ENCODE data around the gene PANK2. TPM values are rescaled to one million over a fixed set of nuclear protein-coding genes. Genes with fewer than 3 reads are reported as not detected.
A peak's percentile ranks its signal among the peaks of the same experiment; 100 is the strongest.

Gene PANK2
- total and polyA plus RNA-seq, 4 donors = 21.4 to 53.2 (median 45.5) TPM

DNA sequence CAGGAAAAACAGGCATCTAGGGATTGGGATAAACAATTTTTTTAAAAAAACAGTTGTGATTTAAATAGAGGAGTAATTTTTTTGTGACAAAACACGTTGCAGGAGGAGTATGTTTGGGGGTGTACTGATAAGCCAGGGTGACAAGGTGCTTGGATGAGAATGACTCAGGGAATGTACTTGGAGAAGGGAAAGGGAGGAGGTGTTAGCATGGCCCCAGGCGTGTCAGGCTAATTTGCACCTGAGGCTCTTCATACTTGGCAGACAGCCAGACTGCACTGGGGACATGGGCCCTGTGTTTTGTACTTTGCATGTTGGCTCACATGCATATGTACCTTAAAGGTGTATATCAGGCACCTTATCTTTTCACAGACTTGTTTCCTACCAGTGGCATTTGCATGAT, 22.8 kb downstream of the PANK2 start:
- DNase-seq = no peak
- peaks cover 0 to 7% of the 10 kb centered on the region in 2 donors for H3K4me1 ChIP-seq (ENCODE audit: control insufficient read depth in 1 of 2, insufficient read depth in 2 of 2, low read length in 2 of 2)
- no peaks in the 10 kb centered on the region for H3K9me3 ChIP-seq (ENCODE audit: control insufficient read depth, low read length)
- no peak overlapping the region for H3K4me3 ChIP-seq (ENCODE audit: low read length in 2 of 2)
- intact Hi-C loops (cut with DNase I) = no loop called here
- no peak for ATAC-seq (ENCODE audit: low FRiP score)
- H3K27ac ChIP-seq (ENCODE audit: low read depth in 1 of 2, low read length in 2 of 2) = no peak overlapping the region
- H3K27me3 ChIP-seq (ENCODE audit: control insufficient read depth in 1 of 2, insufficient read depth in 2 of 2, low read length in 1 of 2) = no peaks in the 10 kb centered on the region
- 68 to 71% methylated on average over 2 of the region's 2 CpGs for WGBS, 2 donors
- H3K36me3 ChIP-seq (ENCODE audit: control insufficient read depth in 1 of 2, insufficient read depth in 2 of 2, low read length in 1 of 2) = peaks cover 2 to 3% of the 10 kb centered on the region in 2 donors

GRCh38 chr20:3914446-3914845, 25.3 kb downstream of the PANK2 start:
- H3K4me3 ChIP-seq (ENCODE audit: low read length in 2 of 2) = no peak overlapping the region
- H3K4me1 ChIP-seq (ENCODE audit: control insufficient read depth in 1 of 2, insufficient read depth in 2 of 2, low read length in 2 of 2) = no peaks in the 10 kb centered on the region
- H3K27ac ChIP-seq (ENCODE audit: low read depth in 1 of 2, low read length in 2 of 2) = no peak overlapping the region
- intact Hi-C loops (cut with DNase I) = no loop called here
- DNase-seq (peak in 1 of 2 donors; percentile 22), ATAC-seq (ENCODE audit: low FRiP score) (no peak)
- H3K9me3 ChIP-seq (ENCODE audit: control insufficient read depth, low read length) = no peaks in the 10 kb centered on the region
- WGBS, 2 donors = 94 to 95% methylated on average over 2 of the region's 2 CpGs
- H3K36me3 ChIP-seq (ENCODE audit: control insufficient read depth in 1 of 2, insufficient read depth in 2 of 2, low read length in 1 of 2) = peaks cover 0 to 3% of the 10 kb centered on the region in 2 donors
- no peaks in the 10 kb centered on the region for H3K27me3 ChIP-seq (ENCODE audit: control insufficient read depth in 1 of 2, insufficient read depth in 2 of 2, low read length in 1 of 2)

DNA sequence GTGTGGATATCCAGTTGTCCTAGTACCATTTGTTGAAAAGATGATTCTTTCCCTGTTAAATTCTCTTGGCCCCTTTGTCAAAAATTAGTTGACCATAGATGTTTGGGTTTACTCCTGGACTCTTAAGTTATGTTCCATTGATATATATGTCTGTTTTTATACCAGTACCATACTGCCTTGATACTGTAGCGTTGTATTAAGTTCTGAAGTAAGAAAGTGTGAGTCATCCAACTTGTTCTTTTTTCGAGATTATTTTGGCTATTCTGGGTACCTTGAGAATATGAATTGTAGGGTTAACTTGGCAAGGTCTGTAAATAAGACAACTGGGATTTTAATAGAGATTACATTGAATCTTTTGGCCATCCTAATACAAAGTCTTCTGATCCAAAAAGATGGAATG, 26.5 kb downstream of the PANK2 start:
- peaks cover 0 to 3% of the 10 kb centered on the region in 2 donors for H3K36me3 ChIP-seq (ENCODE audit: control insufficient read depth in 1 of 2, insufficient read depth in 2 of 2, low read length in 1 of 2)
- intact Hi-C loops (cut with DNase I) = no loop called here
- ATAC-seq (ENCODE audit: low FRiP score) = no peak

DNA sequence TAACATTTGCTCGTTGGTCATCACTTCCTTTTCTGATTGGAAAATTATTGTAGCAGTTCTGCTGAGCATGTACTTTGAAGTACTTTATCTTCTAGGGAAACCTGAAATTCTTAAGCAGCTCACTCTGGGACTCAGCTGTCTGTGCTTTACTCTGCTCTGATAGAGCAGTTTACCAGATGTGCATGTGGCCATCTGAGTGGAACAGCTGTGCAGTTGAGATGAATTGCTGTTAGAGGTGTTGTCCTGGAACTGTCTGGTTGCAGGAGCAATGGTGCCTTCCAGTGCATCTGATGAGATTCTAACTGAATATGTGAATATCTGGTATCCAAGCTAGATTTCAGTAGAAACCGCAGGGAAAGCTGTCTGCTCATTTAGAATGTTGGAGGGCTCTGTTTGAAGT, 27.2 kb downstream of the PANK2 start:
- intact Hi-C loops (cut with DNase I) = no loop called here
- no peak overlapping the region for H3K27ac ChIP-seq (ENCODE audit: low read depth in 1 of 2, low read length in 2 of 2)
- no peaks in the 10 kb centered on the region for H3K27me3 ChIP-seq (ENCODE audit: control insufficient read depth in 1 of 2, insufficient read depth in 2 of 2, low read length in 1 of 2)
- no peaks in the 10 kb centered on the region for H3K4me1 ChIP-seq (ENCODE audit: control insufficient read depth in 1 of 2, insufficient read depth in 2 of 2, low read length in 2 of 2)
- 62 to 68% methylated on average over 2 of the region's 2 CpGs for WGBS, 2 donors
- H3K36me3 ChIP-seq (ENCODE audit: control insufficient read depth in 1 of 2, insufficient read depth in 2 of 2, low read length in 1 of 2) = peaks cover 0 to 3% of the 10 kb centered on the region in 2 donors
- no peaks in the 10 kb centered on the region for H3K9me3 ChIP-seq (ENCODE audit: control insufficient read depth, low read length)
- ATAC-seq (ENCODE audit: low FRiP score) (no peak), DNase-seq (no peak)
- H3K4me3 ChIP-seq (ENCODE audit: low read length in 2 of 2) = no peak overlapping the region

More for the DNA sequence above, 26.5 kb downstream of the PANK2 start:
- Histone ChIP-seq H3K27ac (ENCODE audit: low read depth in 1 of 2, low read length in 2 of 2) (no peak overlapping the region), H3K9me3 (ENCODE audit: control insufficient read depth, low read length) (no peaks in the 10 kb centered on the region), H3K4me1 (ENCODE audit: control insufficient read depth in 1 of 2, insufficient read depth in 2 of 2, low read length in 2 of 2) (no peaks in the 10 kb centered on the region), H3K4me3 (ENCODE audit: low read length in 2 of 2) (no peak overlapping the region), H3K27me3 (ENCODE audit: control insufficient read depth in 1 of 2, insufficient read depth in 2 of 2, low read length in 1 of 2) (no peaks in the 10 kb centered on the region)
- DNase-seq = no peak
- WGBS, 2 donors = 13 to 27% methylated on average over 2 of the region's 2 CpGs

GRCh38 chr20:3919352-3919751, 30.2 kb downstream of the PANK2 start:
- intact Hi-C loops (cut with DNase I) = no loop called here
- H3K36me3 ChIP-seq (ENCODE audit: control insufficient read depth in 1 of 2, insufficient read depth in 2 of 2, low read length in 1 of 2) = no peaks in the 10 kb centered on the region
- WGBS, 2 donors = 44 to 47% methylated on average over 1 of the region's 1 CpG
- DNase-seq (no peak), ATAC-seq (ENCODE audit: low FRiP score) (no peak)
- no peaks in the 10 kb centered on the region for H3K9me3 ChIP-seq (ENCODE audit: control insufficient read depth, low read length)
- H3K27ac ChIP-seq (ENCODE audit: low read depth in 1 of 2, low read length in 2 of 2) = no peak overlapping the region
- H3K4me1 ChIP-seq (ENCODE audit: control insufficient read depth in 1 of 2, insufficient read depth in 2 of 2, low read length in 2 of 2) = no peaks in the 10 kb centered on the region
- no peak overlapping the region for H3K4me3 ChIP-seq (ENCODE audit: low read length in 2 of 2)
- no peaks in the 10 kb centered on the region for H3K27me3 ChIP-seq (ENCODE audit: control insufficient read depth in 1 of 2, insufficient read depth in 2 of 2, low read length in 1 of 2)

- intact Hi-C loops (cut with DNase I) = no loop called here
- Histone ChIP-seq H3K27me3 (ENCODE audit: control insufficient read depth in 1 of 2, insufficient read depth in 2 of 2, low read length in 1 of 2) (no peaks in the 10 kb centered on the region), H3K36me3 (ENCODE audit: control insufficient read depth in 1 of 2, insufficient read depth in 2 of 2, low read length in 1 of 2) (peaks cover 0 to 2% of the 10 kb centered on the region in 2 donors), H3K4me1 (ENCODE audit: control insufficient read depth in 1 of 2, insufficient read depth in 2 of 2, low read length in 2 of 2) (no peaks in the 10 kb centered on the region), H3K4me3 (ENCODE audit: low read length in 2 of 2) (no peak overlapping the region), H3K27ac (ENCODE audit: low read depth in 1 of 2, low read length in 2 of 2) (no peak overlapping the region), H3K9me3 (ENCODE audit: control insufficient read depth, low read length) (no peaks in the 10 kb centered on the region)
- ATAC-seq (ENCODE audit: low FRiP score) (no peak), DNase-seq (peak in 1 of 2 donors; percentile 30)
- 74 to 76% methylated on average over 13 of the region's 13 CpGs for WGBS, 2 donors
These were observed 33.2 kb downstream of the PANK2 start for GRCh38 chr20:3922223-3922982.

DNA sequence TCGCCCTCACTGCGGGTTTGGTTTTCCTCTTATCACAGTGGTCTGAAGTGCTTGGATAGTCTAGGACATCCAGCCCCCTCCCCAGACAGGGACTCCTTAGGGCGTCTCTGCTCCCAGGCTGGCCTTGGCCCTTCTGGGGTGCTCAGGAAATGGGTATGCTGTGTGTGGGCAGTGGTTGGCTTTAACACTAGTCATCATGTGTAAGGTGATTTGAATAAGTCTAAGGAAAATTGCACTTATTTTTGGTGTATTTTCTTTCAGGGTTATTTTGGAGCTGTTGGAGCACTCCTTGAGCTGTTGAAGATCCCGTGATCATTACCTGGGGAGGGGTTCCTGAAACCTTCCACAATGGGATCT, 33.8 kb downstream of the PANK2 start:
- H3K36me3 ChIP-seq (ENCODE audit: control insufficient read depth in 1 of 2, insufficient read depth in 2 of 2, low read length in 1 of 2) = peaks cover 0 to 2% of the 10 kb centered on the region in 2 donors
- no peak overlapping the region for H3K27ac ChIP-seq (ENCODE audit: low read depth in 1 of 2, low read length in 2 of 2)
- no peak overlapping the region for H3K4me3 ChIP-seq (ENCODE audit: low read length in 2 of 2)
- H3K4me1 ChIP-seq (ENCODE audit: control insufficient read depth in 1 of 2, insufficient read depth in 2 of 2, low read length in 2 of 2) = no peaks in the 10 kb centered on the region
- intact Hi-C loops (cut with DNase I) = no loop called here
- 78 to 83% methylated on average over 4 of the region's 4 CpGs for WGBS, 2 donors
- no peaks in the 10 kb centered on the region for H3K9me3 ChIP-seq (ENCODE audit: control insufficient read depth, low read length)
- DNase-seq = peak in 1 of 2 donors; percentile 44
- no peak for ATAC-seq (ENCODE audit: low FRiP score)
- H3K27me3 ChIP-seq (ENCODE audit: control insufficient read depth in 1 of 2, insufficient read depth in 2 of 2, low read length in 1 of 2) = no peaks in the 10 kb centered on the region

GRCh38 chr20:3923818-3924217, 34.6 kb downstream of the PANK2 start:
- 15 to 18% methylated on average over 2 of the region's 2 CpGs for WGBS, 2 donors

More at GRCh38 chr20:3923818-3924217, 34.6 kb downstream of the PANK2 start:
- DNase-seq (peak in 1 of 2 donors; percentile 31), ATAC-seq (ENCODE audit: low FRiP score) (no peak)
- Histone ChIP-seq H3K9me3 (ENCODE audit: control insufficient read depth, low read length) (no peaks in the 10 kb centered on the region), H3K4me3 (ENCODE audit: low read length in 2 of 2) (no peak overlapping the region), H3K36me3 (ENCODE audit: control insufficient read depth in 1 of 2, insufficient read depth in 2 of 2, low read length in 1 of 2) (peaks cover 0 to 2% of the 10 kb centered on the region in 2 donors), H3K27ac (ENCODE audit: low read depth in 1 of 2, low read length in 2 of 2) (no peak overlapping the region), H3K27me3 (ENCODE audit: control insufficient read depth in 1 of 2, insufficient read depth in 2 of 2, low read length in 1 of 2) (no peaks in the 10 kb centered on the region), H3K4me1 (ENCODE audit: control insufficient read depth in 1 of 2, insufficient read depth in 2 of 2, low read length in 2 of 2) (no peaks in the 10 kb centered on the region)
- intact Hi-C loops (cut with DNase I) = no loop called here
